Measurements from ENCODE around the gene NADSYN1. TPM values are rescaled to one million over a fixed set of nuclear protein-coding genes. Genes with fewer than 3 reads are reported as not detected.

Gene NADSYN1
- total RNA-seq, 1 donor from 2014 or later: 72.8 TPM

DNA sequence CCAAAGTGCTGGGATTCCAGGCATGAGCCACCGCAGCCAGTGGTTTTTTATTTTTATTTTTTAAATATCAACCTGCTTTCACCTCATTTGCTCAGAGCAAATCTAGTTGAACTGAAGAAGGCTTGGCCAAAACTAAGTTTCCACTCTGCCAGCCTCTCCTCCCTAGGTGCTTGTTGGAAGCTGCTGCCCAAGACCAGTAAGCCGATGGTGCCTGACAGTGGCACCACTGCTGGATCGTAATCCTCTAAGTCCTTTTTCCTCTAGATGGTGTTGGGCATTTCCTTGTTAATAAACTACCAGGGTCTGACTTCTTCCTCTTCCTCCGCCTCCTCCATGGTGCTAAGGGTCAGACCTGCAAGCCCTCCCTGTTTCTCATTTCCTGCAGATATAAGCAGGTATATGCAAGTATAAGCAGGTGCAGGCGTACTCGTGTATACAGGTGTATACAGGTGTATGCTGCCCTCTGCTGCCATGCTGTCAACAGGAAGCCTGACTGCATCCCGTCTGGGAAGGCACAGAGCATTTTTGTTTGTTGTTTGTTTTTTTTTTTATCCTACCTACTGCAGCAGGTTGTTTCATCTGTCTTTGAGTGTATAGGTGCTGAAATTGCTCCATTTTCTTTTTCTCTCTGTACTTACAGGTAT lies 1.6 kb downstream of the NADSYN1 start:
- peak overlapping the region; percentile 93 for H3K4me3 ChIP-seq (ENCODE audit: low read depth, low read length)
- TF ChIP-seq, protein P1, sequence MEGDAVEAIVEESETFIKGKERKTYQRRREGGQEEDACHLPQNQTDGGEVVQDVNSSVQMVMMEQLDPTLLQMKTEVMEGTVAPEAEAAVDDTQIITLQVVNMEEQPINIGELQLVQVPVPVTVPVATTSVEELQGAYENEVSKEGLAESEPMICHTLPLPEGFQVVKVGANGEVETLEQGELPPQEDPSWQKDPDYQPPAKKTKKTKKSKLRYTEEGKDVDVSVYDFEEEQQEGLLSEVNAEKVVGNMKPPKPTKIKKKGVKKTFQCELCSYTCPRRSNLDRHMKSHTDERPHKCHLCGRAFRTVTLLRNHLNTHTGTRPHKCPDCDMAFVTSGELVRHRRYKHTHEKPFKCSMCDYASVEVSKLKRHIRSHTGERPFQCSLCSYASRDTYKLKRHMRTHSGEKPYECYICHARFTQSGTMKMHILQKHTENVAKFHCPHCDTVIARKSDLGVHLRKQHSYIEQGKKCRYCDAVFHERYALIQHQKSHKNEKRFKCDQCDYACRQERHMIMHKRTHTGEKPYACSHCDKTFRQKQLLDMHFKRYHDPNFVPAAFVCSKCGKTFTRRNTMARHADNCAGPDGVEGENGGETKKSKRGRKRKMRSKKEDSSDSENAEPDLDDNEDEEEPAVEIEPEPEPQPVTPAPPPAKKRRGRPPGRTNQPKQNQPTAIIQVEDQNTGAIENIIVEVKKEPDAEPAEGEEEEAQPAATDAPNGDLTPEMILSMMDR (conservative IDR thresholded peaks at IDR 0.05; ENCODE audit: low read depth, low read length): peak; percentile 36
- no peak for DNase-seq (ENCODE audit: low read depth)

DNA sequence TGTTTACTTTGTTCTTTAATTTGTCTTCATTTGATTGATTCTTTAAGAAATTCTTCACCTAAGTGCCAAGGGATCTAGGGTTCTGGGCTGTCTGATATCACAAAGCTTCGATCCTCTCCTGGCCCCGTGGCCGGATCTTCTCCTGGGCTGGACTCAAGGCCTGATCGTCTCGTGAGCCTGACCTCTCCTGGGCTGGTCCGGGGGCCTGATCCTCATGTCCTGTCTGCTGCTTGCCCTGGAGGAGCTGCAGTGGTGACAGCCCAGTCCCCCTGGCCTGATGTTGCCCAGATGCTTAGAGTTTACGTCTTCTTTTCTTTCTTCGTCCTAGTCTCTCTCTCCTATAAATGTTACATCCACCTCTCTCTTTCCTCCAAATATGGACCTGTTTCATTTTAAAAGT lies 3.3 kb downstream of the NADSYN1 start:
- TF ChIP-seq, protein P1 (conservative IDR thresholded peaks at IDR 0.05; ENCODE audit: low read depth, low read length): no peak
- no peak overlapping the region for H3K4me3 ChIP-seq (ENCODE audit: low read depth, low read length)
- DNase-seq (ENCODE audit: low read depth): no peak

DNA sequence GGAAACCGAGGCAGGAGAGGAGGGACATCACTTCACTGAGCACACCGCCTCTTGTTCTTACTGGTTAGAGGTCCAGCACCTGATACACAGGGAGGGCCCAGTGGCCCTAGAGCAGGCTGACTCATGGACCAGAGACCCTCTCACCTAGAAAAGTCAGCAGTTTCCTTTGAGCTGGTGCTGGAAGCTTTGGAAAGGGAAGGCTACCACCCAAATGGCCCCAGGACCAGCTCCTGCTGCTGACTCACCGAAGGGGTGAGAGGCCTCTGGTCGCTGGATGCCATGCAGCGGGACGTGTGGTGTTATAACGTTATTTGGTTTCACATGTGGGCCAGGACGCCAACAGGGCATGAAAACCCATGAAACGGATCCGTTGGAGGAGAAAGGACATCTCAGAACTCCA lies 3.8 kb downstream of the NADSYN1 start:
- TF ChIP-seq, protein P1 (conservative IDR thresholded peaks at IDR 0.05; ENCODE audit: low read depth, low read length): no peak
- no peak overlapping the region for H3K4me3 ChIP-seq (ENCODE audit: low read depth, low read length)
- DNase-seq (ENCODE audit: low read depth): no peak

DNA sequence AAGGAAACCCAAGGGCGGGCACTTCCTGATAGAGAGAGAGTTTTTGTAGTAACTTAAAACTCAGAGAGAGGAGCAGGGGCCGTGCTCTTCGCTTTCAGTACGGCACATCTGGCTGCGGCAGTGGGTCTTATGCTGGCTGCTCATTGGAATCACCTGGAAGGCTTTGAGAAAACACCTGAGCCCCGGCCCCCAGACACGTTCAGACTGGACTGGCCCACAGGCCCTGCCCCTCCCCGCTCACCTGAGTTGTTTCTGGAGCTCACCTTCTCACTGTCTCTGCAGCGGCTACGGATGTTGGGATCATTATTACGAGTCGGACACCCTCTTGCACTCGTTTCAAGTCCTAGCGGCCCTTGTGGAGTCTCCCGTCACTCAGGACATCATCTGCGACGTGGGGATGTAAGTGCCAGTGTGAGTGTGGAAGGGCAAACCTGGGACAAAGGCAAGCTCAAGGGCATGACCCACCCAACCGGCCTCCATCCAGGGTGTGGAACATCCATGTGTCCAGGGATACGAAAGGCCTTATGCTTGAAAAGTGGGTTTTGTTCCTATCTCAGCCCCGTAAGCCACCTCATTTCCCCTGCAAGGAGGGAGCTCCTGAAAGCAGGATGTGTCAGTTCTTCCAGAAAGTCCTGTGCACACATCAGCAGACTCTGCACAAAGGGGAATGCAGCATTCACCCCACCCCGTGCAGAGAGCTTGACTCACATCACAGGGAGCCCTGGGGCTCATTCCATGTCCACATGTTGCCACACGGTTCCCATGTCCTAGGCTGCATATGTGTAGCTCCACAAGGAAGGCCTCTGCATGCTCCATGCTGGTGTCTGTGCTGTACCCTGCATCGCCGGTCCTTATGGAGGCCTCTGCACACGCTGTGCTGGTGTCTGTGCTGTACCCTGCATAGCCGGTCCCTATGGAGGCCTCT lies 5.4 kb downstream of the NADSYN1 start:
- no peak for DNase-seq (ENCODE audit: low read depth)
- TF ChIP-seq, protein P1 (conservative IDR thresholded peaks at IDR 0.05; ENCODE audit: low read depth, low read length): no peak
- no peak overlapping the region for H3K4me3 ChIP-seq (ENCODE audit: low read depth, low read length)

DNA sequence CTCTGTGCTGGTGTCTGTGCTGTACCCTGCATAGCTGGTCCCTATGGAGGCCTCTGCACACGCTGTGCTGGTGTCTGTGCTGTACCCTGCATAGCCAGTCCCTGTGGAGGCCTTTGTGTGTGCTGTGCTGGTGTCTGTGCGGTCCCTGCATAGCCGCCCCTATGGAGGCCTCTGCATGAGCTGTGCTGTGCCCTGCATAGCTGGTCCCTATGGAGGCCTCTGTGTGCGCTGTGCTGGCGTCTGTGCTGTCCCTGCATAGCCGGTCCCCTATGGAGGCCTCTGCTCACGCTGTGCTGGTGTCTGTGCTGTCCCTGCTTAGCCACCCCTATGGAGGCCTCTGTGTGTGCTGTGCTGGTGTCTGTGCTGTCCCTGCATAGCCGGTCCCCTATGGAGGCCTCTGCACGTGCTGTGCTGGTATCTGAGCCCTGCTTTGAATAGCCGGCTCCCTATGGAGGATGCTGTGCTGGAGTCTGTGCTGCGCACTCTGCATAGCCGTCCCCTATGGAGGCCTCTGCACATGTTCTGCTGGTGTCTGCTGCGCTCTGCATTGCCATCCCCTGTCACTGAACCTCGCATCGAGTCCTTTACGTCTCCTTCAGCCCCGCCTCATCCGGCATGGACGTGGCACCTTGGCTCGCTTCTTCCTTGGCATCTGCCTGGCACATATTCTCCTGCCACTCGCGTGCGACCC lies 6.2 kb downstream of the NADSYN1 start:
- TF ChIP-seq, protein P1 (conservative IDR thresholded peaks at IDR 0.05; ENCODE audit: low read depth, low read length): no peak
- no peak for DNase-seq (ENCODE audit: low read depth)
- H3K4me3 ChIP-seq (ENCODE audit: low read depth, low read length): no peak overlapping the region

DNA sequence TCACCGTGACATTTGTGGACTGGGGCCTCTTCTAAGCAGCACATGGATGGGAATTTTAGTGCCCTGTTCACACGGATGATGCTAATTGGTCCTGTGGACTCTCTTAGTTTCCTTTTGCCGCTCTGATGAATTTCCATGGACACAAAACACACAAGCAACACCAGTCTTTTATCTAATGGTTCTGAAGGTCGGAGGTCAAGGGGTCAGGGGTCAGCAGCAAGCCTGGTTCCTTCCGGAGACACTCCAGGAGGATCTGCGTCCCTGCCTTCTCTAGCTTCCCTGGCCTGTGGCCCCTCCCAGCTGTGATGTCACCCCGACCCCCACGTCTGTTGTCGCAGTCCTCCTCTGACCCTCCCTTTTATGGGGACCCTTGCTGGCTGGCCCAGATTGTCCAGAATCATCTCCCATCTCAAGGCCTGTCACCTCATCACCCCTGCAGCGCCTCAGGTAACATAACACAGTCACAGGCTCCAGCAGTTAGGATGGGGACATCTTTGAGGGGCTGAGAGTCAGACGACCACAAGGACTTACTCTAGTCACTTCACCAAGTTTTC lies 6.8 kb downstream of the NADSYN1 start:
- TF ChIP-seq, protein P1 (conservative IDR thresholded peaks at IDR 0.05; ENCODE audit: low read depth, low read length): no peak
- DNase-seq (ENCODE audit: low read depth): no peak

More for the DNA sequence above, 6.8 kb downstream of the NADSYN1 start:
- no peak overlapping the region for H3K4me3 ChIP-seq (ENCODE audit: low read depth, low read length)
